KMS-11 (cell line): ENCODE measurements around the gene DRC3.

ENCODE experiments used
- H2AFZ ChIP-seq: fragments of 200-600 bp; sonication (generic); 2 replicates; pipeline ENCODE4 v1.6.1; 2016; ENCODE audit warnings: antibody characterized with exemption, mixed run types, low read depth
- H3K27ac ChIP-seq: fragments of 200-600 bp; sonication (generic); 2 replicates; pipeline ENCODE4 v1.6.1; 2016; ENCODE audit warnings: mild to moderate bottlenecking, mixed run types
- H3K27me3 ChIP-seq: fragments of 200-600 bp; sonication (generic); 2 replicates; pipeline ENCODE4 v1.6.1; 2017; ENCODE audit warnings: mild to moderate bottlenecking, low read depth, mixed run types, moderate library complexity; ENCODE audit not compliant: insufficient read depth
- H3K36me3 ChIP-seq: fragments of 200-600 bp; sonication (generic); 2 replicates; pipeline ENCODE4 v1.6.1; 2017; ENCODE audit warnings: mild to moderate bottlenecking, mixed run types; ENCODE audit not compliant: insufficient read depth
- H3K4me1 ChIP-seq: fragments of 200-600 bp; sonication (generic); 2 replicates; pipeline ENCODE4 v1.6.1; 2016; ENCODE audit warnings: mild to moderate bottlenecking, low read depth, mixed run types; ENCODE audit not compliant: poor library complexity, severe bottlenecking
- H3K4me2 ChIP-seq: fragments of 200-600 bp; sonication (generic); 2 replicates; pipeline ENCODE4 v1.7.0; 2016; ENCODE audit warnings: mild to moderate bottlenecking, mixed run types
- H3K4me3 ChIP-seq: fragments of 200-600 bp; sonication (generic); IDR thresholded peaks from 2 replicates; pipeline ENCODE4 v1.6.1; 2017; ENCODE audit warnings: low read depth, low read length, mixed read lengths; ENCODE audit not compliant: insufficient read depth
- H3K79me2 ChIP-seq: fragments of 200-600 bp; sonication (generic); 2 replicates; pipeline ENCODE4 v1.6.1; 2016; ENCODE audit warnings: low read depth, mixed run types; ENCODE audit not compliant: insufficient read depth
- H3K9ac ChIP-seq: fragments of 200-600 bp; sonication (generic); 2 replicates; pipeline ENCODE4 v1.6.1; 2016; ENCODE audit warnings: mild to moderate bottlenecking, mixed run types
- H4K20me1 ChIP-seq: fragments of 200-600 bp; sonication (generic); 2 replicates; pipeline ENCODE4 v1.6.1; 2016; ENCODE audit warnings: mild to moderate bottlenecking, mixed run types; ENCODE audit not compliant: insufficient read depth
- TF ChIP-seq, protein P1 (sequence below): fragments of 200-600 bp; sonication (generic); conservative IDR thresholded peaks from 2 replicates; pipeline ENCODE4 v1.6.1; 2017; ENCODE audit warnings: low read depth, mild to moderate bottlenecking, antibody characterized with exemption, low read length, moderate library complexity, mixed read lengths

The DRC3 gene

GRCh38 chr17:18018411-18018921 lies 45.8 kb downstream of the DRC3 start:
- H3K9ac ChIP-seq: no peak overlapping the region
- H3K27ac ChIP-seq: no peak overlapping the region
- H3K4me2 ChIP-seq: no peak overlapping the region
- TF ChIP-seq, protein P1, sequence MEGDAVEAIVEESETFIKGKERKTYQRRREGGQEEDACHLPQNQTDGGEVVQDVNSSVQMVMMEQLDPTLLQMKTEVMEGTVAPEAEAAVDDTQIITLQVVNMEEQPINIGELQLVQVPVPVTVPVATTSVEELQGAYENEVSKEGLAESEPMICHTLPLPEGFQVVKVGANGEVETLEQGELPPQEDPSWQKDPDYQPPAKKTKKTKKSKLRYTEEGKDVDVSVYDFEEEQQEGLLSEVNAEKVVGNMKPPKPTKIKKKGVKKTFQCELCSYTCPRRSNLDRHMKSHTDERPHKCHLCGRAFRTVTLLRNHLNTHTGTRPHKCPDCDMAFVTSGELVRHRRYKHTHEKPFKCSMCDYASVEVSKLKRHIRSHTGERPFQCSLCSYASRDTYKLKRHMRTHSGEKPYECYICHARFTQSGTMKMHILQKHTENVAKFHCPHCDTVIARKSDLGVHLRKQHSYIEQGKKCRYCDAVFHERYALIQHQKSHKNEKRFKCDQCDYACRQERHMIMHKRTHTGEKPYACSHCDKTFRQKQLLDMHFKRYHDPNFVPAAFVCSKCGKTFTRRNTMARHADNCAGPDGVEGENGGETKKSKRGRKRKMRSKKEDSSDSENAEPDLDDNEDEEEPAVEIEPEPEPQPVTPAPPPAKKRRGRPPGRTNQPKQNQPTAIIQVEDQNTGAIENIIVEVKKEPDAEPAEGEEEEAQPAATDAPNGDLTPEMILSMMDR: no peak
- no peaks in the 10 kb centered on the region for H4K20me1 ChIP-seq
- H3K4me1 ChIP-seq: no peaks in the 10 kb centered on the region
- H3K36me3 ChIP-seq: no peaks in the 10 kb centered on the region
- H3K79me2 ChIP-seq: no peaks in the 10 kb centered on the region
- no peak overlapping the region for H3K4me3 ChIP-seq
- H2AFZ ChIP-seq: no peak overlapping the region
- no peaks in the 10 kb centered on the region for H3K27me3 ChIP-seq

DNA sequence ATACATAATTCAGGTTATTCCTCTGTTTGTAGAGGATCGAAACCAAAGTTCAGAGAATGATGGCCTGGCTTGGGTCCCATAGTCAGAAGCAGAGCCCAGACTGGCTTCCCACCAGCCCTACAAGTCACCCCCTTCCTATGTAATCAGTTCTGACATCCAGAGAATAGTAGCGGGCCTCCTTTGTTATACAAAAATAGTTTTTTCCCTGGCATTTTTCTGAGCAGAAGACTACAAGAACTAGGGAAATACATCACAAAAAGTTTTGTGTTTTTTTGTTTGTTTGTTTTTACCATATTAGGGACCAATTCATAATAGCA lies 47.1 kb downstream of the DRC3 start:
- H3K4me1 ChIP-seq: no peaks in the 10 kb centered on the region

DNA sequence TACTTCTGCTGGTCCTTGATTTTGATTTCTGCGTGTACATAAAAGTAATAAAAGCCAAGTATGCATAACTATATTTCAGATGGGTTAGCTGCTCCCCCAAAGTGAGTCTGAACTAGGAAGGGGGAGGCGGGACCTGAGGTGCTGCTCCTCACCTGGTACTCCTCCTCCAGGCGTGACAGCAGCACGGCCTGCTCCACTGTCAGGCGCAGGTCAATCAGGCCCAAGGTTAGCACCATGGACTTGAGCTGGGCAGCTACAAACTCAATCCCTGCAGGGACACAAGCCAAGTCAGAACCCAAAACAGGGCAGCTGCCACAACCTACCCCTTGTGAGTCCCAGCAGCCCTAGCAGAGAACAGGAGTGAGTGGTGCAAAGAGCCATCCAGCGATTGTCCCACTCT lies 48.3 kb downstream of the DRC3 start:
- H3K79me2 ChIP-seq: no peaks in the 10 kb centered on the region
- H3K4me2 ChIP-seq: no peak overlapping the region
- H3K27ac ChIP-seq: no peak overlapping the region
- H2AFZ ChIP-seq: no peak overlapping the region
- H3K36me3 ChIP-seq: no peaks in the 10 kb centered on the region
- H4K20me1 ChIP-seq: no peaks in the 10 kb centered on the region
- no peak overlapping the region for H3K9ac ChIP-seq
- no peaks in the 10 kb centered on the region for H3K27me3 ChIP-seq
- TF ChIP-seq, protein P1: no peak
- H3K4me3 ChIP-seq: no peak overlapping the region
- H3K4me1 ChIP-seq: no peaks in the 10 kb centered on the region

More for the DNA sequence above, 47.1 kb downstream of the DRC3 start:
- Histone ChIP-seq H3K27me3 (no peaks in the 10 kb centered on the region), H3K4me3 (no peak overlapping the region), H4K20me1 (no peaks in the 10 kb centered on the region), H3K9ac (no peak overlapping the region), H3K36me3 (no peaks in the 10 kb centered on the region), H3K4me2 (no peak overlapping the region), H3K79me2 (no peaks in the 10 kb centered on the region), H2AFZ (no peak overlapping the region), H3K27ac (no peak overlapping the region)
- TF ChIP-seq, protein P1: no peak

DNA sequence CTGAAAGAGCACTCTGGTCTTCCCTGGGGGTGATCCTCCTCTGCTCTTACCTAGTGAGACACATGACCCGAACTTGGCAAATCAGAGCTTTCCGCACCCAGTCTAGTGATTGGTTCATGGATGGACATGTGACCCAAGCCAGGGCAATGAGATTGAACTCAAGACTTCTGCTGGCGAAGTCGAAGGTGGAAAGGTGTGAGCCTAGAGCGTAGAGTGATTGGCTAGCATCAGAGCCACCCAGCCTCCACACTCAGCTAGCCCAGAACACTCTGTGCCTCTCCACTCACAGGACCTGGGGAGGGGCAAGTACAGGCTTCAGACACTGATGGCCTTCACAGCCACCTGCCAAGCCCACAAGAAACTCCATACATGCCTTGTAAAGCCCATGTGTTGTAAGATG lies 48.7 kb downstream of the DRC3 start:
- Histone ChIP-seq H2AFZ (no peak overlapping the region), H4K20me1 (no peaks in the 10 kb centered on the region), H3K79me2 (no peaks in the 10 kb centered on the region), H3K4me1 (no peaks in the 10 kb centered on the region), H3K9ac (no peak overlapping the region), H3K4me3 (no peak overlapping the region), H3K27me3 (no peaks in the 10 kb centered on the region), H3K4me2 (no peak overlapping the region), H3K36me3 (no peaks in the 10 kb centered on the region), H3K27ac (no peak overlapping the region)
- TF ChIP-seq, protein P1: no peak
